Subcutaneous adipose tissue (tissue), 4 donors: ENCODE measurements around the gene PCK1. TPM values are rescaled to one million over a fixed set of nuclear protein-coding genes. Genes with fewer than 3 reads are reported as not detected.

Experiments used
- total RNA-seq, 4 donors: library from RNA; depleted of rRNA; stranded (reverse); fragments of >200 nt; gene quantifications; one replicate each; pipeline ENCODE4 v1.1.0, GENCODE V29; 2016
- TF ChIP-seq, protein P1 (sequence below): fragments of 450-650 bp; IDR thresholded peaks from one replicate; pipeline ENCODE4 v1.5.1; 2016; ENCODE audit warnings: low read depth, mild to moderate bottlenecking, control low read depth, antibody characterized with exemption, moderate library complexity

Gene PCK1
- total RNA-seq, 4 donors from 2014 or later, result 152 to 643 (median 237) TPM

DNA sequence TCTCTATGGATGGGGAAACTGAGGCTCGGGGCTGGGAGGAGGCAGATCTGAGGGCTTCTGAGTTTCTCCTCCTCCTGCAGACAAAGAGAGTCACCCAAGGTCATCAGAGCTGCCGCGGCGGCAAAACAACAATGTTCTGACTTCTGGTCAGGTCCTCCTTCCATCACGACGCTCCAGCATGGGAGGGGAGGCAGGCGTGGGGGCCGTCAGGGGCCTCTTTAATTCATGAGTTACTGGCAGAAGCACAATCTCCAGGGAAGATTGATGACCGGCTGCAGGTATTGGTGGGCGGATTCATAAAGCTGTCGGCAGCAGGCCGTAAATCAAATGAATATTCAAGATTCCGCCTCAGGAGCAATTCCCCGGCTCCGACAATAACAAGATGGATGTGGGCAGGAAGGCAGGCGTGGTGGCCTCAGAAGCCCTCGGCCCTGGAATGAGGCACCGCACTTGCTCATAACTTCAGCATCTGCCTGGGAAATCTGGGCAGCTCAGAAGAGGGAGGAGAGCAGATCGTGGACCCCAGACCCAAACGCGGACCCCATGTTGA lies 19.1 kb downstream of the PCK1 start:
- TF ChIP-seq, protein P1, sequence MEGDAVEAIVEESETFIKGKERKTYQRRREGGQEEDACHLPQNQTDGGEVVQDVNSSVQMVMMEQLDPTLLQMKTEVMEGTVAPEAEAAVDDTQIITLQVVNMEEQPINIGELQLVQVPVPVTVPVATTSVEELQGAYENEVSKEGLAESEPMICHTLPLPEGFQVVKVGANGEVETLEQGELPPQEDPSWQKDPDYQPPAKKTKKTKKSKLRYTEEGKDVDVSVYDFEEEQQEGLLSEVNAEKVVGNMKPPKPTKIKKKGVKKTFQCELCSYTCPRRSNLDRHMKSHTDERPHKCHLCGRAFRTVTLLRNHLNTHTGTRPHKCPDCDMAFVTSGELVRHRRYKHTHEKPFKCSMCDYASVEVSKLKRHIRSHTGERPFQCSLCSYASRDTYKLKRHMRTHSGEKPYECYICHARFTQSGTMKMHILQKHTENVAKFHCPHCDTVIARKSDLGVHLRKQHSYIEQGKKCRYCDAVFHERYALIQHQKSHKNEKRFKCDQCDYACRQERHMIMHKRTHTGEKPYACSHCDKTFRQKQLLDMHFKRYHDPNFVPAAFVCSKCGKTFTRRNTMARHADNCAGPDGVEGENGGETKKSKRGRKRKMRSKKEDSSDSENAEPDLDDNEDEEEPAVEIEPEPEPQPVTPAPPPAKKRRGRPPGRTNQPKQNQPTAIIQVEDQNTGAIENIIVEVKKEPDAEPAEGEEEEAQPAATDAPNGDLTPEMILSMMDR, result no peak

DNA sequence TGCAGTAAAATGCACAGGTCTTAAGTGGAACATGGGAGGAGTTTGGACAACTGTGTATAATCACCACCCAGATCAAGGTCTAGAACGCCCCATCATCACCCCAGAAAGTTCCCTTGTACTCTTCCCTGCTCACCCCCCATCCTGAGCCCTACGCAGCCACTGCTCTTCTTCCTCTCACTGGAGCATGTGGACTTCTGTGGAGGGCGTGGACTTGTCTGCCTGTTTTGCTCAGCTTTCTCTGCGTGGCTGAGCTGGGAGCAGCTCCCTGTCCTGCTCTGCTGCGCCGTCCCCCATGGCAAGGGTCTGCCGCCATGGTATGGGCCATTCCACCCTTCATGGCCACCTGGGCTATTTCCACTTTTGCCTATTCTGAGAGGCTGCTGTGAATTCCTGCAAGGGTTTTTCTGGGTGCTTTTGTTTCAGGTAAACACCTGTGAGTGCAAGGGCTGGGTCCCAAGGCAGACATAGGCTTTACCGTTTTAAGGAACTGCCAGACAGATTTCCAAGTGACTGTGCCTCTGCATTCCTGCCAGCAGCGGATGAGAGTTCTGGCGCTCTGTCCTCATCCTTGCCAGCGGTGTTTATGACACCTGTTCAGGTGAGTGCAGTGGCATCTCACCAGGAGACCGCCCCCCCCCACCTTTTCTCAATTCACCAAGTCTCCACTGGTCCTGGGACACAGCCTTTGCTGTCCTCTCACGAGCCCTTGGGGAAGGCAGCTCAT lies 19.7 kb downstream of the PCK1 start:
- TF ChIP-seq, protein P1, result no peak

DNA sequence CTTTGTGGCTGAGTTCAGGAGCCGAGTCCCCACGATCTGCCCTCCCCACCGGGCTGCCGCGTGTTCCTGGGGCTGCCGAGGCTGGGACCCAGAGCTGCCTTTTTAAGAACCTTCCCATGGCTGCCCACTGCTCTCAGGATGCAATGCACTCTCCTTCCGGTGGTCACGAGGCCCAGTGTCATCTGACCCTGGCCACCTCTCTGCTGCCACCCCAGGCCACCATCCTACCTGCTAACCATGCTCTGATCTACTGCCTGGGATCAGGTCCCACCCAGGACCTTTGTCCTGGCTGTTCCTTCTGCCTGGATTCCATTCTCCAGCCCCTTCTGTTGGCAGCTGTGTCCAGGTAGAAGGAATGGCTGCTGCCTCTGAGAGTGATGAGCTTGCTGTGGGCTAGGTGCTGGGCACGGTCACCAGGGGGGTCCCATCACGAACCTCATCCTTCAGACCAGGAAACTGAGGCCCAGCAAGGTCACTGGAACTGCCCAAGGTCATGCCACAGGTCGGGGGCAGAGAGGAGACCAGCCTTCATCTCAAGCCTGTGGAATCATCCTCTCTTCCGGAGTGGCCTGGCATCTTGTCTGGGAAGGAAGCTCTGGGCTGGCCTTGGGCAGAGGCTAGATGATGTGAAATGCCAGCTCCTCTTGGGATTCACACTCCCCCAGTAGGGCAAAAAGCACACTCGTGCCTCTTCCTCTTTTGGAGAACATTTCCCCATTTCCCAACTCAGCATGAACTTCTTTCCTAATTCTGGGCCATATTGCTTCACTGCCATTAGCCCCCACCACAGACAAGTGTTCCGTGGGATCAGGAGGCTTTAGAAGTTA lies 20.5 kb downstream of the PCK1 start:
- TF ChIP-seq, protein P1, result no peak

DNA sequence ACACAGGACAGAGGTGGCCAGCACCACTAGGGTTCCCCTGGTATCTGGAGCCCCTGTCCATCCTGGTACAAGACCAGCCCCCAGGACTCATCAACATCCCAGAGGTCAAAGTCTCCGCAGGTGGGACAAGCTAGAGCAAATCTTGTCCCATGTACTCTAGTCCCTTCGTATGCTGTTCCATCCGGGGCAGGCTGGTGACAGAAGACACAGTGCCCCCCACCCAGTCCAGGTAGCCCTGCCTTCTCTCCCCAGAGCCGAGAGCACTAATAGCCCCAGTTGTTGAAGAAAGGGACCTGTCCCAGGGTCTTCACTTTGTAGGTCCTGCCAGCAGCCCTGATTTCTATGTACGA lies 21.1 kb downstream of the PCK1 start:
- TF ChIP-seq, protein P1, result no peak

DNA sequence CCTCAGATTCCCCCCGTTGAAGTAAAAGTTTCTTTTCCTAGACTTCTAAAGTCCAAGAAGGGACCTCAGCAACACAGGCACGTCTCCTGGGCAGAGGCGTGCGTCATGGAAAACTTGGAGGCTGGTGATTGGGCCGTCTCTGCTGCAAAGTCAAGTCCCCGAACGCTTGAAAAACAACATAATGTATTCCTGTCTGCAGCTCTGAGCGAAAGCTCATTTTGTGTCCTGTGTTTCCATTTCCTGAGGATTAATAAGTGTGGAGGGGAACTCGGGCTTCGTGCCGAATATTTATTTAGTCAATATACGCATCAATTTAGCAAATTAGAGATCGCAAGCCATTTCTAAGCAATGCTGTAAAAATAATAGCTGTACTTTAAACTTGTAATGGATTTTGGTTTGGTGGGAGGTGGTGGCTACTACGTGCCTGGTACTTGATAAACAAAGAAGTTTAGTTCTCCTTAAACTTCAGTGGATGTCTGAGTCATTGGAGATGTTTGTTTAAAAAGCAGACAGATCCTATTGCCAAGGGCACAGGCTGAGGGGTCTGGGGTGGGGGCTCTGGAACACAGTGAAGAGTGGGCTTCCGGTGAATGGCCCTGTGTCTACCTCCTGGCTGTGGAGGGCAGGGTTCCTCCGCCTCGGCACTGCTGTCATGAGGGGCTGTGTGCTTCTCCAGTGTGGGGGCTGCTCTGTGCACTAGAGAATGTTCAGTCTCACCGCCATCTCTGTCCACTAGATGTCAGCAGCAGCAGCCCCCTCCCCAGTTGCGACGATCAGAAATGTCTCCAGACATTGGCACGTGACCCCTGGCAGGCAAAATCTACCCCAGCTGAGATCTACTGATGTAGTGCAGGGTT lies 21.8 kb downstream of the PCK1 start:
- TF ChIP-seq, protein P1, result no peak

DNA sequence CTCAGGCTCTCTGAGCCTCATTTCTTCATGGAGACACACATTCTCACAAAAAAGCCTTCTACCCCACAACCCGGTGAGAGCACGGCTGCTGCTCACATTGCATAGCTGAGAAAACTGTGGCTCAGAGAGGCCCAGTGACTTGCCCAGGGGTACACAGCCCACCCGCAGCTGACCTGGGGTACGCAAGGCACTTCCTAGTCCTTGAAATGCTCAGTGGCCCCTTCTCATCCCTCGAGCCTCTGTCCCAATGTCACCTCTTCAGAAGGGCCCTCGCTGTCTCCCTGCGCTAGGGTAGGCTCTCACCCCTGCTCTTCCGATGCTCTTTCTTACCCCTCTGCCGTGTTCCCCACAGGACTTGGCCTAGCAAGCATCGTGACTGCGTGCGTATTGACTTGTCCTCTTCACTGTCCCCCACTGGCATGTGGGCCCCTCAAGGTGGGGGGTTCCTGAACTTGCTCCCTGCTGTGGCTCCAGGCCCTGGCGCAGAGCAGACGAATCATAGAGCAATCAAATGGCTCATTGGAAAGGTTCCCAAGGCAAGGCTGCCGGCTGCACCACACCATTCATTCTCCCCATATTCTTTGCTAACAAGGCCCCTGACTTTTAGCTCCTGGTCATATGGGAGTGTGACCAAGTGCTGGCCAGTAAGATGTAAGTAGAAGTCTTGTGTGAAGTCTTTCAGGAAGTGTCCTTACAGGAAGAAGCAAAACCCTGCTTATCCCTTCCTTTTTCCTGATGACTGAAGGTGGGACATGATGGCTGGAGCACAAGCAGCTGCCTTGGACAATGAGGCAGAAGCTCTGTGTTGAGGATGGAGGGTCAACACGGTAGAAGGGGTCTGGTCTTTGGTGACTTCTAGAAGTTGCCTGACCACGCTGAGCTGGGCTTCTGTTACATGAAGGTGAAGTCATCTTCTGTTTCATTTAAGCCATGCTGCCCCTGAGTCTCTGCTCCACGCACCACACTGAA lies 22.7 kb downstream of the PCK1 start:
- TF ChIP-seq, protein P1, result no peak
